GM12865 (cell line): ENCODE measurements around the gene RNF215.
"Not testable (repeated sequence)": the region's sequence is repeated elsewhere in the genome, so short reads cannot be mapped to it uniquely, and the experiment has no call there.

Experiments used
- DNase-seq: peaks from one replicate; pipeline ENCODE4 v3.0.0; 2010; ENCODE audit warnings: low read depth
- H3K4me3 ChIP-seq: 2 replicates; pipeline ENCODE4 v1.5.1; 2011; ENCODE audit warnings: mild to moderate bottlenecking, low read depth, low read length, control low read depth
- CTCF ChIP-seq: IDR thresholded peaks from 2 replicates; pipeline ENCODE4 v1.5.1; 2011; ENCODE audit warnings: low read length, control low read depth, low read depth, inconsistent platforms; ENCODE audit not compliant: insufficient read depth; ENCODE audit errors: missing control alignments

RNF215 gene

DNA sequence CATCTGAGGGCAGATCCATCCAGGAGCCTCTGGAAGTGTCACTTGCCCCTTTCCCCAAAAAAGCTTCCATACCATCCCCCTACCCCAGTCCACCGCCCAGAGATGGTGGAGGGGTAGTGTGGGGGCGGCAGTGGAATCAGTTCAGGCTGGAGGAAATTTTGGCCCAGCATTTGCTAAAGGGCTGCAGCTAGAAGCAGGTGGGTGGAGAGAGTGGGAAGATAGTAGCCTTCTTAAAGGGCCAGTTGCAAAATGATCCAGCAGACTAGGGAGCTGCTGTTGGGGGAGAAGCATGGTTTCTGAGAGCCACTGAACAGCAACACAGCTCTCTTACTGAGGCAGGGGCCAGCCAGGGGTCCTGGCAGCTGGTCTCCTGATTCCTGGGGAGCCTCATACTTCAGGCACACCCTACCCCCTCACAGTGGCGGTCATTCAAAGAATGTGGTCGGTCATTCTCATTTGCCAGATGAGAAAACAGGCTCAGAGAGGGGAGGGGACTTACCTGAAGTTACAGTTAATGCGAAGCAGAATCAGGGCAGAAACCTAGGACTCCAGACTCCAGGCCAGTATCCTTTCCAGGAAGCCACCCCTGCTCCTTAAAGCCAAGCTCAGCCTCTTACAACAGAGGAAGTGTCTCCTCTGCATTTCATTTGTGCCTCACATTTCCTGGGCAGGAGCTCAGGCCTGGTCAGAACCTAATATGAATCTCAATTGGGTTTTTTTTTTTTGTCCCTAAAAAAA is 15.0 kb upstream of the RNF215 start:
- no peak overlapping the region for H3K4me3 ChIP-seq
- DNase-seq: no peak
- no peak for TF ChIP-seq CTCF

DNA sequence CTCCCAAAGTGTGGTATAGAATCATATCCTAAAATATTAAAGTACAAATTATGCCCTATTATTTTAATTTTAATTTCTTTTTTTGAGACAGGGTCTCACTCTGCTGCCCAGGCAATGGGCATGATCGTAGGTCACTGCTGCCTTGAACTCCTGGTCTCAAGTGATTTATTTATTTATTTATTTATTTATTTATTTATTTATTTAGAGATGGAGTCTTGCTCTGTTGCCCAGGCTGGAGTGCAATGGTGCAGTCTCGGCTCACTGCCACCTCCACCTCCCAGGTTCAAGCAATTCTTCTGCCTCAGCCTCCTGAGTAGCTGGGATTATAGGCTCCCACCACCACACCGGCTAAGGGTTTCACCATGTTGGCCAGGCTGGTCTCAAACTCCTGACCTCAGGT is 13.8 kb upstream of the RNF215 start:
- DNase-seq, H3K4me3 ChIP-seq: not testable (repeated sequence)

GRCh38 chr22:30400159-30400558 is 12.9 kb upstream of the RNF215 start:
- H3K4me3 ChIP-seq: no peak overlapping the region
- no peak for DNase-seq
- no peak for TF ChIP-seq CTCF

- no peak for TF ChIP-seq CTCF
- no peak overlapping the region for H3K4me3 ChIP-seq
- DNase-seq: no peak
Measured at GRCh38 chr22:30399718-30400117, 12.5 kb upstream of the RNF215 start.

DNA sequence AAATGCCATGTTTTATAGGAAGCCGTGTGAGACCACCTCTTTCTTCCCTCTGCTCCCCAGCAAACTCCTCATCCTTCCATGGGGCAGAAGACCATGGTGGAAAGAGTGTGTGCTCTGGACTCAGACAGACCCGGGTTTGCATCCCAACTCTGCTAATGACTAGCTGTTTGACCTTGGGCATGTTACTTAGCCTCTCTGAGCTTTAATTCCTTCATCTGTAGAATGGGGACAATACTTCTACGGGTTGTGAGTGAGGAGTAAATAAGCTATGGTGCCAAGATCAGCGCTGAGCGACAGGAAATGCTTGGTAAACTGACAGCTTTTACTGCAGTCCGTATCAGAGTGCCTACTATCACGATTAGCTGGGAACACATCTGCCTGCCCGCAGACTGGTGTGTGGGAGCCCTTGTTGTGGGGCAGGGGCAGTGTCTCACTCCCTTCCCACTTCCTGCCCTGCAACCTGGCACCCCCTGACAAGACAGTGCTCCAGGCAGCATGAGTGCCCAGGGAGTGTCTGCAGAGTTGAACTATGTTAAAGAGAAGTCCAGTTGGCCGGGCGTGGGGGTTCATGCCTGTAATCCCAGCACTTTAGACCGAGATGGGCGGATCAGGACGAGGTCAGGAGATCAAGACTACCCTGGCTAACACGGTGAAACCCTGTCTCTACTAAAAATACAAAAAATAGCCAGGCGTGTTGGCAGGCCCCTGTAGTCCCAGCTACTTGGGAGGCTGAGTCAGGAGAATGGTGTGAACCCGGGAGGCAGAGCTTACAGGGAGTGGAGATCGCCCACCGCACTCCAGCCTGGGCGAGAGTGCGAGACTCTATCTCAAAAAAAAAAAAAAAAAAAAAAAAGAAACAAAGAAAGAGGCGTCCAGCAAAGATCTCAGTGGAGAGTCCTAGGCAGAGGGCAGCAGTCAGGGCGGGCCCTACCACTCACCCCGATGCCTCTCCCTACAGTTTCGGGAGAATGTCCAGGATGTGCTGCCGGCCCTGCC is 11.8 kb upstream of the RNF215 start:
- no peak overlapping the region for H3K4me3 ChIP-seq
- no peak for TF ChIP-seq CTCF
- DNase-seq: no peak

DNA sequence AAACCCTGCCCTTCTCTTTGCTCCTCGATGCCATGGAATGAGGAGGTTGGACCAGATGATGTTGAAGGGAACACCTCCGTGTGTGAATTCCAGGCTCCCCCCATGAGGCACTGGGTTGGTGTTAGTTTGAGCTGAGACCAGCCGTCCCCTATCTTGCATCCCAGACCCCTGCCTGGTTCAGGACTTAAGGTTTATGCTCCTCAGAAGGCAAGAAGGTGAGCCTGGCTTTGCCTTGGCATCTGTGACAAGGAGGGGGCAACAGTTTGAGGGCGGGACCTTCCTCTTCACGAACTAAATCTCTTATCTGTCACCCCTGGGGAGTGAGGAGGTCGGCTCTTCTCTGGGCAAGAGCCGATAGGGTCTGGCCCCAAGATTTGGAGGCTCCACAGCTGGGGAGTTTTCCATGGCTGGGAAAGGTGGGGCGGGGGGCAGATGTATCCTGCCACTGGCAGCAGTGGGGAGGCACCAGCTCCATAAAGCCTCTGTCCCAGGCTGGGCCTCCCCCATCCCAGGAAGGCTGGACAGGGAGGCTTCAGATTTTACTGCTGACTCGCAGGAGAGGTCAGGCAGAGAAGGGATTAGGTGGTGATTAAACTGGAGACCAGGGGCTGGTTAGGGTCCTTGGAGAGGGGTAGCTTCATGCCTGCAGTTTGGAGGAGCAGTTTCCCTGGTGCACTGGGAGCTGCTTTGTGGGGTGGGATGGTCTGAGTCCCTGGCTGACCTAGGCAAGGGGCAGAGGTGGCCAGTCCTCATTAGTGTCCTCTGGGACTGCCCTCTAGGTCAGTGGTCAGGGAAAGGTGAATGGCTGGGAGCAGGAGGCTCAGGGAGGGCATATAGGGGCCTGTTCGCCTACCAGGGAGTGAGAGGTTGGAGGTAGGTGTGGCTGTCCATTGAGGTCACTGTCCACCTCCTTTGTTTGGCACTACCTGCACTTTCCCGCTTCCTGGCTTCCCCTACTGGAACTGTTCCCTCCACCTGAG is 10.7 kb upstream of the RNF215 start:
- DNase-seq: no peak
- TF ChIP-seq CTCF: no peak
- H3K4me3 ChIP-seq: no peak overlapping the region
